HCT116 (cell line): ENCODE data around the gene CWH43.
A peak's percentile ranks its signal among the peaks of the same experiment; 100 is the strongest.

Source experiments
- EZH2 ChIP-seq: fragments of 200-600 bp; sonication (generic); IDR thresholded peaks from 2 replicates; pipeline ENCODE4 v1.6.1; 2017; ENCODE audit warnings: antibody characterized with exemption, mixed run types
- POLR2AphosphoS5 ChIP-seq: IDR thresholded peaks from 2 replicates; pipeline ENCODE4 v1.6.1; 2011; ENCODE audit warnings: mild to moderate bottlenecking, low read depth, low read length, moderate library complexity
- TF ChIP-seq, protein P1 (sequence below), 3 experiments: fragments of 200-600 bp in 1 of 3; sonication (generic) in 1 of 3; IDR thresholded peaks in 2 of 3; conservative IDR thresholded peaks in 1 of 3; 2 replicates each; pipeline ENCODE4 v1.5.1; 2012 to 2017; ENCODE audit warnings: low read depth in 2 of 3, low read length in 2 of 3, antibody characterized with exemption in 1 of 3, borderline replicate concordance in 1 of 3, control low read depth in 1 of 3, mild to moderate bottlenecking in 1 of 3, mixed read lengths in 1 of 3, mixed run types in 1 of 3, moderate library complexity in 1 of 3; ENCODE audit not compliant: insufficient read depth in 1 of 3
- TF ChIP-seq, protein P2 (sequence below): IDR thresholded peaks from 2 replicates; pipeline ENCODE4 v1.6.1; 2012

DNA sequence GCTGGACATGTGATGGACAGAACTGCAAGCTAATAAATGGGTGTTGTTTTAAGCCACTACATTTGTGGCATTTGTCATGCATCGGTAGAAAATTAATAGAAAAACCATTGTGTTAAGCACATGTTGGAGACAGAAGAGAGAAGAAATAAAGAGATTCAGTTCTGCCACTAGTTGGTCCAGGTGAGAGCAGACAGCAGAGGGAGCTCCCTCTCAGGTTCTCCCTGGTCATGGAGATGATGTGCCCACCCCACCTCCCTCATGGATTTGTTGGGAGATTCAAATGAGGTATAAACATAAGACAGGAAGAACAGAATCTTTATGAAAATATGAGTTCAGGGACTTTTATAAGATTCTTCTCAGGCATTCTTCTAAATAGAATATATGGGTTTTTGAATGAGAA, 42.7 kb upstream of the CWH43 start:
- no peak for TF ChIP-seq POLR2AphosphoS5
- TF ChIP-seq EZH2, result no peak
- TF ChIP-seq, protein P1, sequence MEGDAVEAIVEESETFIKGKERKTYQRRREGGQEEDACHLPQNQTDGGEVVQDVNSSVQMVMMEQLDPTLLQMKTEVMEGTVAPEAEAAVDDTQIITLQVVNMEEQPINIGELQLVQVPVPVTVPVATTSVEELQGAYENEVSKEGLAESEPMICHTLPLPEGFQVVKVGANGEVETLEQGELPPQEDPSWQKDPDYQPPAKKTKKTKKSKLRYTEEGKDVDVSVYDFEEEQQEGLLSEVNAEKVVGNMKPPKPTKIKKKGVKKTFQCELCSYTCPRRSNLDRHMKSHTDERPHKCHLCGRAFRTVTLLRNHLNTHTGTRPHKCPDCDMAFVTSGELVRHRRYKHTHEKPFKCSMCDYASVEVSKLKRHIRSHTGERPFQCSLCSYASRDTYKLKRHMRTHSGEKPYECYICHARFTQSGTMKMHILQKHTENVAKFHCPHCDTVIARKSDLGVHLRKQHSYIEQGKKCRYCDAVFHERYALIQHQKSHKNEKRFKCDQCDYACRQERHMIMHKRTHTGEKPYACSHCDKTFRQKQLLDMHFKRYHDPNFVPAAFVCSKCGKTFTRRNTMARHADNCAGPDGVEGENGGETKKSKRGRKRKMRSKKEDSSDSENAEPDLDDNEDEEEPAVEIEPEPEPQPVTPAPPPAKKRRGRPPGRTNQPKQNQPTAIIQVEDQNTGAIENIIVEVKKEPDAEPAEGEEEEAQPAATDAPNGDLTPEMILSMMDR (IDR thresholded peaks at IDR 0.05 in 2 of 3, conservative IDR thresholded peaks at IDR 0.05 in 1 of 3; ENCODE audit: borderline replicate concordance in 1 of 3, insufficient read depth in 1 of 3, low read depth in 2 of 3, low read length in 2 of 3), result peak; percentile 73 to 77 (median 76)
- TF ChIP-seq, protein P2, sequence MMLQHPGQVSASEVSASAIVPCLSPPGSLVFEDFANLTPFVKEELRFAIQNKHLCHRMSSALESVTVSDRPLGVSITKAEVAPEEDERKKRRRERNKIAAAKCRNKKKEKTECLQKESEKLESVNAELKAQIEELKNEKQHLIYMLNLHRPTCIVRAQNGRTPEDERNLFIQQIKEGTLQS, result no peak
